AG09319 (cell line): Measurements from ENCODE around the gene FCHSD1.
A peak's percentile ranks its signal among the peaks of the same experiment; 100 is the strongest.

ENCODE experiments used
- DNase-seq: peaks from one replicate; pipeline ENCODE4 v3.0.0-alpha.2; 2010; ENCODE audit warnings: low read depth; ENCODE audit errors: extremely low read depth
- TF ChIP-seq, protein P1 (sequence below): IDR thresholded peaks from 2 replicates; pipeline ENCODE4 v1.5.1; 2011; ENCODE audit warnings: low read depth, mild to moderate bottlenecking, inconsistent platforms, low read length, moderate library complexity

FCHSD1 gene

DNA sequence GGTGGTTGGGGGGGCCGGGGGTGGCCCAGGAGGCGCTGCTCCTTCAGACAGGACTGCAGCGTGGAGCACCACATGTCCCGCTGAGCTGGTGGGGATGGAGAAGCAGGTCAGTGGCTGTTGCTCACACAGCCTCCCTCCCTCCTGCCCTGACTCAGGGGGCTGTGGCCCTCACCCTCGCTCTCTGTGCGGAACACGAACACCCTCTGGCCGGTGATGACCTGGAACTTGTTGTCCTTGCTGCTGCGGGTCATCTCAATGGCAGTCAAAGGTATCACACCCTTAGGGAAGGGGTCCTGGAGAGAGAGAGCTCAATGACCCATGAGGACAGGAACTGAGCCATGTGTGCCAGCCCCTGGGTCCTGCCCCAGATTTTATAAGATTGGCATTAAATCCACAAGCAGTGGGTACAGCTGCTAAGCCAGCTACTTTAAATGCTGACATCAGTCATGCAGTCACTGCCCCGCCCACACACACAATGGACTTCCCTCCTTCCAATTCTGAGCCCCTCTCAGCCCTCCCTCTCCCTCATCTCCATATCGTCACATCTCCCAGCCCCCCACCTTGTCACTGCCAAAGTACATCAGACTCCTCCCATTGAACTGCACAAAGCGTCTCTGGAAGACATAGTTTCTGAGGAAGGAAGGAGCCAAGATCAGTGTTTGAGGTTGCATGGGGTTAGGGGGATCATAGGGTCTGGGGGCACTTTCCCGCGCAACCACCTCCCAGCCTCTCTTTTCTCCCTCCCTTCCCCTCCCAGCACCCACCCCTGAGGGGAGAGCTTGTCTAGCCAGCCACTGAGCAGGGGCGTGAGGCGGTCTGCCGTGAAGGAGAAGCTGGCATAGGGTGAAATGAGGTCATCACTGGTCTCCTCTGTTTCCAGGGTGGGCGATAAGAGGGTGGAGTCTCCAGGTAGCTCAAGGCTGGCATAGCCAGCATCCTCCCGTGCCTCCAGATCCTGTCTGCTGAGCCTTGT lies 21.9 kb upstream of the FCHSD1 start:
- TF ChIP-seq, protein P1, sequence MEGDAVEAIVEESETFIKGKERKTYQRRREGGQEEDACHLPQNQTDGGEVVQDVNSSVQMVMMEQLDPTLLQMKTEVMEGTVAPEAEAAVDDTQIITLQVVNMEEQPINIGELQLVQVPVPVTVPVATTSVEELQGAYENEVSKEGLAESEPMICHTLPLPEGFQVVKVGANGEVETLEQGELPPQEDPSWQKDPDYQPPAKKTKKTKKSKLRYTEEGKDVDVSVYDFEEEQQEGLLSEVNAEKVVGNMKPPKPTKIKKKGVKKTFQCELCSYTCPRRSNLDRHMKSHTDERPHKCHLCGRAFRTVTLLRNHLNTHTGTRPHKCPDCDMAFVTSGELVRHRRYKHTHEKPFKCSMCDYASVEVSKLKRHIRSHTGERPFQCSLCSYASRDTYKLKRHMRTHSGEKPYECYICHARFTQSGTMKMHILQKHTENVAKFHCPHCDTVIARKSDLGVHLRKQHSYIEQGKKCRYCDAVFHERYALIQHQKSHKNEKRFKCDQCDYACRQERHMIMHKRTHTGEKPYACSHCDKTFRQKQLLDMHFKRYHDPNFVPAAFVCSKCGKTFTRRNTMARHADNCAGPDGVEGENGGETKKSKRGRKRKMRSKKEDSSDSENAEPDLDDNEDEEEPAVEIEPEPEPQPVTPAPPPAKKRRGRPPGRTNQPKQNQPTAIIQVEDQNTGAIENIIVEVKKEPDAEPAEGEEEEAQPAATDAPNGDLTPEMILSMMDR = no peak
- DNase-seq = no peak

DNA sequence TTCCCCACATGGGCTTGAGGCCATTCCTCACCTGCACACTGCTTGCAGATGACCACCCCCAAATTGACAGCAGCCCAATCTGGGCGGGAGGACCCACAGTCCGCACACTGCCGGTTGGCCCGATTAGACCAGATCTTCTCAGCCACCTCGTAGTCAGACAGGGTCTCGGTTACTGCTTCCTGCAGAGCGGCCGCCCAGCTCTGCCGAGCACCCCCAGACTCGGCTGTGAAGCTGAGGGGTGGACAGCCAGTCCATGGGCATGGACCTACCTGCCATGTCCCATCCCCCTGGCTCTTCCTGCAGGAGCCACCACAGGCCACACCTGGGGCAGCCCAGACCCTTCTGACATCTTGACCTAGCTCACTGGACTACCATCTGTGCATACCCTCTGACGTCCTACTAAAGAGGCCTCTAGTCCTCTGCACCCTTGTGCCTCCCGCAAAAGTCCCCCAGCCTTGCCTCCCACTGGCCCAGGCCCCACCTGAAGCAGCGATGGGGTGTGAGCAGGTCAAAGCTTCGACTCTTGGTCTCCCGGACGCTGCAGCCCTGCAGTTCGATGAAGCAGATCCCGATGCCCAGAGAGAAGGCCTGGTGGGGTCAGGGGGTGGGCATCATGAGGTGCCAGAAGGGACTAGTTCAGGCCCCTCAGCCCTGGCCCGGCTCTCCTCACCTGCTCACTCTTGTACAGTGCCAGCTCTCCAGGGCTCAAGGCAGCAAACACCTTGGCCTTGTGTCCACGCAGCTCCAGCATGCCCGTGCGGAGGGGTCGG lies 21.0 kb upstream of the FCHSD1 start:
- TF ChIP-seq, protein P1 = no peak
- no peak for DNase-seq

DNA sequence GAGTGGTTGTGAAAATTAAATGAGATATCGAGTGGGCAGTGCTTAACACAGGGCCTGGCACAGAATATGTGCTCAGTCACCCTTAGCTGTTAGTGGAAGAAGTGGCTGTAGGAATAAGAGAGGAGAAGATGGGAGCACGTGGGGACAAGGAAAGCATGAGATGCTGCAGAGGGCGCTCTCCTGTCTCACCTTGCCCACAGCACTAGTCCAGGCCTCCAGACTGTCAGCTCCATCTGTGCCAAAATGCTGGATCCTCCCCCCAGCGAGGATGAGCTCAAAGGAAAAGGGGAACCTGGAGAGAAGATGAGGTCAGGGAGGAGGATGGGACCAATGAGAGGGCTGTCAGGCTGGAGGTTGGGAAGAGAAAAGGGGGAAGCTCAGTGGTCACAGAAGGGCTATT lies 18.3 kb upstream of the FCHSD1 start:
- no peak for DNase-seq
- TF ChIP-seq, protein P1 = no peak

DNA sequence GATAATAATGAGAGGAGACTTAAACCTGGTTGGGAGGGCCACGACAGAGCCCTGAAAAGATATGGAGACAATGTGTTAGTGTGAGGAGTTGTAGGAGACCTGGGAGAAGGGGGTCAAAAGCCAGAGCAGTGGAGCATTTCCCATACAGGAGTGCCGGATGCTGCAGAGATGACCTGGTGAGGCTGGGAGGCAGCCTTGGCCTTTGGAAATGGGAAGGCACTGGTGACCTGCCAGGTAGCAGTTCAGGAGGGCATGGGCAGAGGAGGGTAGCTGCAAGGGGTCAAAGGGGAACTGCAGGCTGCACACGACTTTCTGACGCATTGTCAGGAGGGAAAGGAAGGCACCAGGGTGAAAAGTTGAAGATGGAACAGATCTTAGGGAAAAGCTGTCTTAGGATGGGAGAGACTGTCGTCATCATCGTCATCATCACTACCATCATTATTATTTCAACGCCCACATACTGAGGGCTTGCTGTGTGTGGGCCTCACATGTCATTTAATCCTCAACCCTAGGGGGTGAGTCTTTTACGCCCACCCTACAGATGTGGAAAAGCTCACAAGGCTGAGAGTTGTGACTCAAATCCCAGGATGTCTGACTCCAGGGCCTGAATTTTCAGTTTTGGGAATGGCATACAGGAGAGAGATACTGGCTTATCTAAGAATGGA lies 17.5 kb upstream of the FCHSD1 start:
- TF ChIP-seq, protein P1 = no peak
- DNase-seq = no peak

DNA sequence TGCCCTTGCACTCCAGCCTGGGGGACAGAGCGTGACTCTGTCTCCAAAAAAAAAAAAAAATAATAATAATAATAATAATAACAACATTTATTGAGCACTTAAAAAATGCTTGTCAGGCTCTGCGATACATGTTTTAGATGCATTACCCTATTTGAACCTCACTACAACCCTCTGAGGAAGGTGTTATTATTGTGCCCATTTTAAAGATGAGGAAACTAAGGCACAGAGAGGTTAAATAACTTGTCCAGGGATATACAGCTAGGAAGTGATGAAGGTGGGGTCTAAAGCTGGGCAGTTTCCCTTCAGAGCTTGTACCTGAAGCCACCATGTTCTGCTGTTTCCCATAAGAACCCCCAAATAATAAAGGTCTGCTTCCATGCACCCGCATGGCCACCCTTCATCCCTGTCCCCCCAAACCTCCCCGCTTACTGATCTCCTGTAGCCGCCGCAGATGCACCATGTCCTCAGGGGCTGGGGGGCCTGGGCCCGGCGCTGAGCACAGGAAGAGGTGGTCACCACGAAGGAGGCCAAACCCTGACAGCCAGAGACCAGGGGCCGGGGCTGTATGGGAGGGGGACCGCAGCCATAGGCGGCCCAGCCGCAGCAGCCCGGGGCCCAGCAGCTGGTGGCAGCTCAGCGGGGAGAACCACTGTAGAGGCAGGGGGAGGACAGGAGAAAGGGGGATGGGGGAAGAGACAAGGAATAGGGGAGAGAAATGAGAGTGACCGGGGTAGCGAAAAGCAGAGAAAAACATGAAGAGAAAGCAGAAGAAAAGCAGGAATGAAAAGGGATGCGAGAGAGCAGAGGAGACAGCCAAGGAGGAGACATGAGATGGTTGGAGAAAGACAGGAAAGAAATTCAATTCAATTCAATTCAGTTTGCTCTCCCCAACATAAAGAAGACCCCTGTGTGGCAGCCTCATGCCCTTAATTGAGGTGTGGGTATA lies 15.1 kb upstream of the FCHSD1 start:
- TF ChIP-seq, protein P1 = no peak
- no peak for DNase-seq

DNA sequence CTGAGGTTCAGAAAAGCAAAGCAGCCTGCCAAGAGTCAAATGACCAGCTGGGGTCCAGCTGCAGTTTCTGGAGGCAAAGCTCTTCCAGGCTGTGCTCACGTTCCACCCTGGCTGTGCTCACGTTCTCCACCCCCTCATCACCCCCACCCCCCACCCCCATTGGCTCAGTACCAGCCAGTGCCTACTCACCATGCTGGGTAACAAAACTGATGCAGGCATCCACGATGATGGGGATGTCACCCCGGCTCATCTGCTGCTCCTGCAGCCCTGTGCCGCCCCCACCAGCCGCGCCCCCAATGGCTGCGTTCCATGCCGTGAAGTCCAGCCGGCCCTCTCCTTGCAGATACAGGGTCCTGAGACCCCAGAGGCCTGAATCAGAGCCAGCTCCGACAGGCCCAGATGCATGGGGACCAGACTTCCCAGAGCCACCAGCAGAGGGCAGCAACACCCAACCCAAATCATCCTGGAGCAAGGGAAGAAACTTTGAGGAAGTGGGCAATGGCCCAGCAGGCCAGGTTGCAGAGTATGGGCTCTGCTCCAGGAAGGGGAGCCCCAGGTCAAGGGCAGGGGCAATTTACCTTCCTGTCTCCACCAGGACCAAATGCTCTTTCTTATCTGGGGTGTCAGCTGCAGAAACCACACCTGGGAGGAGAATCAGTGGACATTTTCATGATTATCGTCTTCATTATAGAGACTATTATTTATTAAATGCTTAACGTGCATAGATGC lies 13.7 kb upstream of the FCHSD1 start:
- TF ChIP-seq, protein P1 = peak; percentile 96
- DNase-seq = no peak
